ENCODE data around the gene COX4I2.
"Not testable (repeated sequence)": the region's sequence is repeated elsewhere in the genome, so short reads cannot be mapped to it uniquely, and the experiment has no call there.

Gene COX4I2

DNA sequence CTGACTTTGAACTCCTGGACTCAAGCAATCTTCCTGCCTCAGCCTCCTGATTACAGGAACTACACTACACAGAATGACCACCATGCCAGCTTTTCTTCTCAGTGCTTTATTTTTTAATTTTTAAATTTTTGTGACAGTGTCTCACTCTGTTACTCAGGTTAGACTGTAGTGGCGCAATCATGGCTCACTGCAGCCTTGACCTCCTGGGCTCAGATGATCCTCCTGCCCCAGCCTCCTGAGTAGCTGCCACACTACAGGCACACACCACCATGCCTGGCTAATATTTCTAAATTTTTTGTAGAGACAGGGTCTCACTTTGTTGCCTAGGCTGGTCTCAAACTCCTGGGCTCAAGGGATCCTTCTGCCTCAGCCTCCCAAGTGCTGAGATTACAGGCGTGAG is 31.2 kb downstream of the COX4I2 start:
- WGBS (ENCODE audit: insufficient coverage), result 100% methylated on average over 2 of the region's 2 CpGs
- peaks cover 6 to 68% (median 57%) of the 10 kb centered on the region in 4 experiments for H3K4me1 ChIP-seq (ENCODE audit: control extremely low read depth in 1 of 4, control insufficient read depth in 4 of 4, insufficient read depth in 4 of 4, low read length in 3 of 4)
- H3K36me3 ChIP-seq (ENCODE audit: control insufficient read depth in 4 of 4, insufficient read depth in 4 of 4, low read length in 3 of 4), result peaks cover under 1 to 25% (median 22%) of the 10 kb centered on the region in 4 experiments
- H3K4me3 ChIP-seq (ENCODE audit: control insufficient read depth in 1 of 7, extremely low read depth in 1 of 7, insufficient read depth in 4 of 7, low read depth in 2 of 7, low read length in 6 of 7); H3K9me3 ChIP-seq (ENCODE audit: control extremely low read depth in 1 of 5, control insufficient read depth in 4 of 5, insufficient read depth in 2 of 5, low read depth in 1 of 5, low read length in 4 of 5); H3K27me3 ChIP-seq (replicated peaks in 2 of 5; ENCODE audit: control insufficient read depth in 4 of 5, insufficient read depth in 5 of 5, low read length in 4 of 5); DNase-seq: not testable (repeated sequence)
- POLR2A ChIA-PET, result interaction anchor here (1.2 kb wide), 1 partner anchor 53 kb away, joined by 4 read pairs; no protein-coding TSS in a partner anchor
- CTCF ChIA-PET, result interaction anchor here (1.2 to 6.3 kb wide), 3 partner anchors 11 to 99 kb away, joined by 3 to 48 read pairs (median 3); partner anchors contain the start of gene BCL2L1
- peak overlapping the region in 1 of 2 experiments; percentile 63 for H3K27ac ChIP-seq (ENCODE audit: insufficient read depth in 1 of 2, low read depth in 1 of 2, low read length in 2 of 2, poor library complexity in 1 of 2, severe bottlenecking in 2 of 2)

DNA sequence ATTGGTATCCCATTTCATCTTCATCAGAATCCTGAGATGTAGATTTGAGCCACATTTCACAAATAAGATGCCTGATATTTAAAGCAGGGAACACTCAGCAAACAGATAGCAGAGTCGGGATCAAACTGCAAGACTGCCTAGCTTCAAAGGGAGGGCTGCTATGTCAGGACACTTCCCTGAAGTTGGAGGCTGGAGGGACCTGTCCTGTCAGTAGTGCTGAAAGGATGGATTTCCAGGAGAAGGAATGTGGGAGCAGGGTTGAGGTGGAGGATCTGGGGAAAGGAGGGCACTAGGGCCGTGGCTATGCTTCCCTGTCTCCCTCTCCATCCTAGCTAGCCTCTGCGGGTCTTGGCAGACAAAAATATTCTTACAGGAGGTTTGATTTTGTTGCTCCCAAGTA is 32.2 kb downstream of the COX4I2 start:
- H3K36me3 ChIP-seq (ENCODE audit: control insufficient read depth in 4 of 4, insufficient read depth in 4 of 4, low read length in 3 of 4), result peaks cover 0 to 17% (median 16%) of the 10 kb centered on the region in 4 experiments
- peak overlapping the region in 1 of 2 experiments; percentile 63 for H3K27ac ChIP-seq (ENCODE audit: insufficient read depth in 1 of 2, low read depth in 1 of 2, low read length in 2 of 2, poor library complexity in 1 of 2, severe bottlenecking in 2 of 2)
- ChIA-PET POLR2A (no interaction called here), CTCF (interaction anchor here (0.8 to 6.3 kb wide), 5 partner anchors 8 to 58 kb away, joined by 3 to 48 read pairs (median 5); partner anchors contain the start of gene BCL2L1)
- H3K4me3 ChIP-seq (ENCODE audit: control insufficient read depth in 1 of 7, extremely low read depth in 1 of 7, insufficient read depth in 4 of 7, low read depth in 2 of 7, low read length in 6 of 7), result no peak overlapping the region
- no peaks in the 10 kb centered on the region for H3K9me3 ChIP-seq (ENCODE audit: control extremely low read depth in 1 of 5, control insufficient read depth in 4 of 5, insufficient read depth in 2 of 5, low read depth in 1 of 5, low read length in 4 of 5)
- 100% methylated on average over 1 of the region's 3 CpGs for WGBS (ENCODE audit: insufficient coverage)
- no peaks in the 10 kb centered on the region for H3K27me3 ChIP-seq (replicated peaks in 2 of 5; ENCODE audit: control insufficient read depth in 4 of 5, insufficient read depth in 5 of 5, low read length in 4 of 5)
- peaks cover 12 to 78% (median 64%) of the 10 kb centered on the region in 4 experiments for H3K4me1 ChIP-seq (ENCODE audit: control extremely low read depth in 1 of 4, control insufficient read depth in 4 of 4, insufficient read depth in 4 of 4, low read length in 3 of 4)
- no peak for DNase-seq

DNA sequence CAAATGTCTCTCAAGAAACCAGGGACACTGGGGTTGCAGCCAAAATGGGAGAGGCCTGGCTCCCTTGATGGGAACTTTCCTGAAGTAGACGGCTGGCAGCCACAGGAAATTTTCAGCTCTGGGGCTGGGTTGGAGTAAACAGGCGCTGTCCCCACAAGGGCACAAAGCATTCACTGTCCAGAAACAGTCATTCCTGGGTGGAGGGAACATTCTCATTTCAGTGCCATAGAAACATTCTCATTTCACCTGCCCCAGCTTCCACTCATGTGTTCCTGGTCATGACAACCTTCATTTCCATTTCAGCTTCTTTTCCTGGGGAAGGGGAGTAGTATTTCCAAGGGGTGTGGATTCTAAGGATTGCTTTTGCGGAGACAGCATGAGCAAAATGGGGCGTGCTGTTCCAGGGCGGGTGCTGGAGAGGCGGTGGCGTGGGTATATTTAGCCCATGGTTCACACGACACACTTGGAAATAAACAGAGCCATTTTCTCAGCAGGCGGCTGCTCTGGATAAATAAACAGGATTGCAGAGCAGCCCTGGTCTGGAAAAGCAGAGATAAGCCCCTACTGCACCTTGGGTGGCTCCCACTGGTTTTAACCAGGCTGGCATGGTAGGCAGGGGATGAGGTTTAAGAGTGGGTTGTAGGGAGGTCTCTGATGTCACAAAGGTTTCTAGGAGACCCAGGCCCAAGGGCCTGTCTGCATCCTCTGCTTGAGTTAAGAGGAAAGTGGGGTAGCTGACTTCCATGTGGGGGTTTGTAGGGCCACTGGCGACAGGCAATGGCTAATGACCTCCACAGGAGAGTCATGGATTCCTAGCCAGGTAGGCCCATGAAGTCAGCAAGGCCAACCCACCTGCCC is 32.9 kb downstream of the COX4I2 start:
- H3K9me3 ChIP-seq (ENCODE audit: control extremely low read depth in 1 of 5, control insufficient read depth in 4 of 5, insufficient read depth in 2 of 5, low read depth in 1 of 5, low read length in 4 of 5), result no peaks in the 10 kb centered on the region
- CTCF ChIA-PET, result interaction anchor here (0.8 to 6.3 kb wide), 7 partner anchors 9 to 109 kb away, joined by 3 to 48 read pairs (median 5); partner anchors contain the start of gene BCL2L1
- no peaks in the 10 kb centered on the region for H3K27me3 ChIP-seq (replicated peaks in 2 of 5; ENCODE audit: control insufficient read depth in 4 of 5, insufficient read depth in 5 of 5, low read length in 4 of 5)
- WGBS (ENCODE audit: insufficient coverage), result 85% methylated on average over 10 of the region's 10 CpGs
- DNase-seq, result no peak
- no peak overlapping the region for H3K4me3 ChIP-seq (ENCODE audit: control insufficient read depth in 1 of 7, extremely low read depth in 1 of 7, insufficient read depth in 4 of 7, low read depth in 2 of 7, low read length in 6 of 7)
- peaks cover 0 to 10% (median 8%) of the 10 kb centered on the region in 4 experiments for H3K36me3 ChIP-seq (ENCODE audit: control insufficient read depth in 4 of 4, insufficient read depth in 4 of 4, low read length in 3 of 4)
- POLR2A ChIA-PET, result no interaction called here
- H3K4me1 ChIP-seq (ENCODE audit: control extremely low read depth in 1 of 4, control insufficient read depth in 4 of 4, insufficient read depth in 4 of 4, low read length in 3 of 4), result peaks cover 17 to 83% (median 68%) of the 10 kb centered on the region in 4 experiments
- H3K27ac ChIP-seq (ENCODE audit: insufficient read depth in 1 of 2, low read depth in 1 of 2, low read length in 2 of 2, poor library complexity in 1 of 2, severe bottlenecking in 2 of 2), result peak overlapping the region in 1 of 2 experiments; percentile 55

DNA sequence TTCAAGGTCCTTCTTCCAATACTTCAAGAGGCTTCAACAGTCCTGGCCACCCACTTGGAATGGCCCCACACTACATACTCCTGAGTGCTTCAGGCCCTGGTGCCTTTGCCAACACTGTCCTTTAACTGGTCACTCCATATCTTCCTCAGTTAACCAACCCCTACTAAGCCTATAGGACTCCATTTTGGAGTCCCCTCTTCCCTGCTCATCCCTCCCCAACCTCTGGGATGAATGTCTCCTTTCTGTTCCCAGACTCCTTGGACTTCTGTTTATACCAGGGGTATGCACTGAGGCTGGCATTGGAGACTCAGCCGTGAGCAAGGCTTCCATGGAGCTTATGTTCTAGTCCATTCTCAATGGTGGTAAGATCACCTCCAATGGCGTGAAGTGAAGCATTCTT is 33.6 kb downstream of the COX4I2 start:
- Histone ChIP-seq H3K36me3 (ENCODE audit: control insufficient read depth in 4 of 4, insufficient read depth in 4 of 4, low read length in 3 of 4) (peaks cover 0 to 5% (median 2%) of the 10 kb centered on the region in 4 experiments), H3K4me3 (ENCODE audit: control insufficient read depth in 1 of 7, extremely low read depth in 1 of 7, insufficient read depth in 4 of 7, low read depth in 2 of 7, low read length in 6 of 7) (no peak overlapping the region), H3K9me3 (ENCODE audit: control extremely low read depth in 1 of 5, control insufficient read depth in 4 of 5, insufficient read depth in 2 of 5, low read depth in 1 of 5, low read length in 4 of 5) (no peaks in the 10 kb centered on the region), H3K27me3 (replicated peaks in 2 of 5; ENCODE audit: control insufficient read depth in 4 of 5, insufficient read depth in 5 of 5, low read length in 4 of 5) (no peaks in the 10 kb centered on the region), H3K4me1 (ENCODE audit: control extremely low read depth in 1 of 4, control insufficient read depth in 4 of 4, insufficient read depth in 4 of 4, low read length in 3 of 4) (peaks cover 20 to 84% (median 71%) of the 10 kb centered on the region in 4 experiments), H3K27ac (ENCODE audit: insufficient read depth in 1 of 2, low read depth in 1 of 2, low read length in 2 of 2, poor library complexity in 1 of 2, severe bottlenecking in 2 of 2) (peak overlapping the region in 1 of 2 experiments; percentile 38)
- no peak for DNase-seq
- WGBS (ENCODE audit: insufficient coverage), result 100% methylated on average over 1 of the region's 2 CpGs
- POLR2A ChIA-PET, result no interaction called here
- CTCF ChIA-PET, result interaction anchor here (1.2 to 6.3 kb wide), 5 partner anchors 10 to 110 kb away, joined by 3 to 48 read pairs (median 5); partner anchors contain the start of gene BCL2L1

DNA sequence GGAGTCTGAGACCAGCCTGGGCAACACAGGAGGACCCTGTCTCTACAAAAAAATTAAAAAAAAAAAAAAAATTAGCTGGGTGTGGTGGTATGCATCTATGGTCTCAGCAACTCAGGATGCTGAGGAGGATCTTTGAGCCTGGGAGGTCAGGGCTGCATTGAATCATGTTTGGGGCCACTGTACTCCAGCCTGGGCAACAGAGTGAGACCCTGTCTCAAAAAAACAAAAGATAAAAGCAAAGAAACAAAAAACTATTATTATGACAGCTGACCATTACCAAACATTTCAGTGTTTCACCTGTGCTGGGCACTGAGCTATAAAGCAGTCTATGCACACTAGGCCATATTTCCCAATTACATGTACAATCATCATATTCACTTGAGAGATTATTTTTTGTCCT is 35.7 kb downstream of the COX4I2 start:
- Histone ChIP-seq H3K27ac (ENCODE audit: insufficient read depth in 1 of 2, low read depth in 1 of 2, low read length in 2 of 2, poor library complexity in 1 of 2, severe bottlenecking in 2 of 2) (peak overlapping the region in 1 of 2 experiments; percentile 88), H3K27me3 (replicated peaks in 2 of 5; ENCODE audit: control insufficient read depth in 4 of 5, insufficient read depth in 5 of 5, low read length in 4 of 5) (no peaks in the 10 kb centered on the region), H3K4me3 (ENCODE audit: control insufficient read depth in 1 of 7, extremely low read depth in 1 of 7, insufficient read depth in 4 of 7, low read depth in 2 of 7, low read length in 6 of 7) (no peak overlapping the region), H3K36me3 (ENCODE audit: control insufficient read depth in 4 of 4, insufficient read depth in 4 of 4, low read length in 3 of 4) (peaks cover 0 to 14% (median 4%) of the 10 kb centered on the region in 4 experiments), H3K9me3 (ENCODE audit: control extremely low read depth in 1 of 5, control insufficient read depth in 4 of 5, insufficient read depth in 2 of 5, low read depth in 1 of 5, low read length in 4 of 5) (no peaks in the 10 kb centered on the region), H3K4me1 (ENCODE audit: control extremely low read depth in 1 of 4, control insufficient read depth in 4 of 4, insufficient read depth in 4 of 4, low read length in 3 of 4) (peaks cover 20 to 83% (median 68%) of the 10 kb centered on the region in 4 experiments)
- no peak for DNase-seq
- CTCF ChIA-PET, result interaction anchor here (0.6 to 6.2 kb wide), 7 partner anchors 8 to 48 kb away, joined by 3 to 74 read pairs (median 16); partner anchors contain the start of gene BCL2L1
- POLR2A ChIA-PET, result interaction anchor here (2.6 kb wide), 1 partner anchor 12 kb away, joined by 12 read pairs; no protein-coding TSS in a partner anchor

DNA sequence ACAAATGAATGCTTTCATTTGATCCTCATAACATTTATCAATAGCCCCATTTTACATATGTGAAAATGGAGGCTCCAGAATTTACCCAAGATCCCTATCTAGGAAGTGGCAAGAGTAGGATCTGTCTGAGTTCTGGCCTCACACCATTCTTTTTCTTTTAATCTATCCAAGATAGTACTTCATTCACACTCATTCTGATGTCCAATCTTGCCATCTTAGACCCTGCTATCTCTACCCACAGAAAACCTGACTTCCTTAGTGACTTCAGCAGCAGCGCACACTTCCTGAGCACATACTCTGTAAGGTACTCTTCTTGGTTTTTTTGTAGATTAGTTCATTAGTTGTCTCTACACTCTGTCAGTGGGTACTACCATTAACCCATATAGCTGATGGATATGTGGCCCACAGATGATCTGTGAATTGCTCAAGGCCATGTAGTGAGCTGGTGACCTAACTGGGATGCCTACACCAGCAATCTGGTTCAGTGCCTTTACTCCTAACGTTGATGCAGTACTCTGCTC is 36.3 kb downstream of the COX4I2 start:
- Histone ChIP-seq H3K4me3 (ENCODE audit: control insufficient read depth in 1 of 7, extremely low read depth in 1 of 7, insufficient read depth in 4 of 7, low read depth in 2 of 7, low read length in 6 of 7) (peak overlapping the region in 2 of 7 experiments; percentile 19 to 30), H3K27me3 (replicated peaks in 2 of 5; ENCODE audit: control insufficient read depth in 4 of 5, insufficient read depth in 5 of 5, low read length in 4 of 5) (no peaks in the 10 kb centered on the region), H3K9me3 (ENCODE audit: control extremely low read depth in 1 of 5, control insufficient read depth in 4 of 5, insufficient read depth in 2 of 5, low read depth in 1 of 5, low read length in 4 of 5) (no peaks in the 10 kb centered on the region), H3K4me1 (ENCODE audit: control extremely low read depth in 1 of 4, control insufficient read depth in 4 of 4, insufficient read depth in 4 of 4, low read length in 3 of 4) (peaks cover 20 to 88% (median 72%) of the 10 kb centered on the region in 4 experiments), H3K36me3 (ENCODE audit: control insufficient read depth in 4 of 4, insufficient read depth in 4 of 4, low read length in 3 of 4) (peaks cover 0 to 20% (median 4%) of the 10 kb centered on the region in 4 experiments), H3K27ac (ENCODE audit: insufficient read depth in 1 of 2, low read depth in 1 of 2, low read length in 2 of 2, poor library complexity in 1 of 2, severe bottlenecking in 2 of 2) (peak overlapping the region; percentile 43 to 88)
- 13% methylated on average over 1 of the region's 2 CpGs for WGBS (ENCODE audit: insufficient coverage)
- ChIA-PET POLR2A (interaction anchor here (2.5 to 2.6 kb wide), 3 partner anchors 13 to 69 kb away, joined by 11 to 15 read pairs (median 12); partner anchors contain the start of genes BCL2L1 and ID1), CTCF (interaction anchor here (0.6 to 6.2 kb wide), 8 partner anchors 9 to 47 kb away, joined by 3 to 74 read pairs (median 16); partner anchors contain the start of gene BCL2L1)
- peak; percentile 66 to 93 (median 85) for DNase-seq

Measured in common myeloid progenitor, CD34-positive (primary cell).